GM12892 (cell line): ENCODE measurements around the gene PRICKLE2.

Experiments
- POLR2AphosphoS5 ChIP-seq: IDR thresholded peaks from 2 replicates; pipeline ENCODE4 v1.6.1; 2011; ENCODE audit warnings: low read depth, low read length, control low read depth
- TAF1 ChIP-seq: IDR thresholded peaks from 2 replicates; pipeline ENCODE4 v1.6.1; 2011; ENCODE audit warnings: low read depth, mild to moderate bottlenecking, control low read depth, low read length, borderline replicate concordance

GRCh38 chr3:64122476-64122875 is 102.8 kb downstream of the PRICKLE2 start:
- TF ChIP-seq TAF1 = no peak
- no peak for TF ChIP-seq POLR2AphosphoS5
